ENCODE measurements around the gene PPP2R5C.

Gene PPP2R5C

DNA sequence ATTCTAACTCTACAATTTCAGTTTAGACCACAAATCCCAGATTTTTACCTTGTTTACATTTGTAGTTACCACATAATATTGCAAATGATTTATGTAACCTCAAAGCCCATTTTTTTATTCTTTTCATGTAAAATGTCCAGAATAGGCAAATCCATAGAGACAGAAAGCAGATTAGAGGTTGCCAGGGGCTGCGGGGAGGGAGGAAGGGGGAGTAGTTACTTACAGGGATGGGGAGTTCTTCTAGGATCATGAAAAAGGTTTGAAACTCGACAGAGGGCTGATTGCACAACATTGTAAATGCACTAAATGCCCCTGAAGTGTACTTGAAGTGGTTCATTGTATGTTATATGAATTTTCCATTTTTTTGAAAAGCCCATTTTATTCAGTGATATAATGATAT is 66.5 kb downstream of the PPP2R5C start:
- Histone ChIP-seq H3K4me3 (ENCODE audit: low read depth, low read length) (no peak overlapping the region), H3K9me3 (ENCODE audit: severe bottlenecking) (no peaks in the 10 kb centered on the region), H3K27ac (no peak overlapping the region), H3K27me3 (ENCODE audit: insufficient read depth, low read depth, severe bottlenecking) (no peaks in the 10 kb centered on the region), H3K36me3 (peaks cover 20% of the 10 kb centered on the region)
- TF ChIP-seq, protein P1, sequence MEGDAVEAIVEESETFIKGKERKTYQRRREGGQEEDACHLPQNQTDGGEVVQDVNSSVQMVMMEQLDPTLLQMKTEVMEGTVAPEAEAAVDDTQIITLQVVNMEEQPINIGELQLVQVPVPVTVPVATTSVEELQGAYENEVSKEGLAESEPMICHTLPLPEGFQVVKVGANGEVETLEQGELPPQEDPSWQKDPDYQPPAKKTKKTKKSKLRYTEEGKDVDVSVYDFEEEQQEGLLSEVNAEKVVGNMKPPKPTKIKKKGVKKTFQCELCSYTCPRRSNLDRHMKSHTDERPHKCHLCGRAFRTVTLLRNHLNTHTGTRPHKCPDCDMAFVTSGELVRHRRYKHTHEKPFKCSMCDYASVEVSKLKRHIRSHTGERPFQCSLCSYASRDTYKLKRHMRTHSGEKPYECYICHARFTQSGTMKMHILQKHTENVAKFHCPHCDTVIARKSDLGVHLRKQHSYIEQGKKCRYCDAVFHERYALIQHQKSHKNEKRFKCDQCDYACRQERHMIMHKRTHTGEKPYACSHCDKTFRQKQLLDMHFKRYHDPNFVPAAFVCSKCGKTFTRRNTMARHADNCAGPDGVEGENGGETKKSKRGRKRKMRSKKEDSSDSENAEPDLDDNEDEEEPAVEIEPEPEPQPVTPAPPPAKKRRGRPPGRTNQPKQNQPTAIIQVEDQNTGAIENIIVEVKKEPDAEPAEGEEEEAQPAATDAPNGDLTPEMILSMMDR (IDR thresholded peaks at IDR 0.05; ENCODE audit: low read depth, low read length): no peak
- DNase-seq: no peak

DNA sequence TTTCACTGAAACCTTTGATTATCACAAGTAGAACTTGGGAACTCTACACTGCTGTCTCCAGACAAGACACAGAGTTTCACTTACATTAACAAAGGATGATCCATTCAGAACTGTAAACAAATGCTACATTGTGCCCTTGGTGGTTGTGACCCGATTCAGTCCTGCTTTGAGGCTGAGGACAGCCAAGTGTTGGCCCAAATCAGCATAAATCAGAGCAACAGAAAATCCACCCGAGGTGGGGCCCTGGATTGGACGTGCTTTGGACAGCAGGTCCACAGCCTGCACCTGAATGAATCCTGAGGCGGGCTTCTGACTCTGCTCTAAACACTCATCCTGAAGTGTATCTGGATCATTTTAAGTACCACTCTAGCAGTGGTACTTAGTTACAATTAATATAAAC is 68.8 kb downstream of the PPP2R5C start:
- H3K27me3 ChIP-seq (ENCODE audit: insufficient read depth, low read depth, severe bottlenecking): no peaks in the 10 kb centered on the region
- TF ChIP-seq, protein P1 (IDR thresholded peaks at IDR 0.05; ENCODE audit: low read depth, low read length): no peak
- H3K4me3 ChIP-seq (ENCODE audit: low read depth, low read length): no peak overlapping the region
- peaks cover 5% of the 10 kb centered on the region for H3K36me3 ChIP-seq
- no peak for DNase-seq
- no peak overlapping the region for H3K27ac ChIP-seq
- no peaks in the 10 kb centered on the region for H3K9me3 ChIP-seq (ENCODE audit: severe bottlenecking)

DNA sequence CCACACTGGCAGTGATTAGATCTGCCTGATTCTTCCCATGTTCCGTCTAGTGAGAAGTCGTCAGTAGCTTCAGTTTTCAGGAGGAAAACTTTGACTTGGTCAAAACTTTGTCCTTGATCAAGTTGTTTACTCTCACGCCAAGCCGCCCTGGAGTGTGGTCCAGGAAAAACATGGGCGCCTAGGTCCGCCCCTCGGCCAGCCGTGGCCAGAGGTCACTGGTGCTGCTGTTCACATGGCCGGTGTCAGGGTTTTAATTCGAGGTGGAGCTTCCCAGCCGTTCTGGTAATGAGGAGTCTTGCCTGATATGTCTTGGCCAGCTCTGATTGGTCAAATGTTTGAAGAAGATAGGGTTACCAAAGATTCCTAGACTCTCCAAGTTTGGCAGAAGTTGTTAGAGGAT is 71.5 kb downstream of the PPP2R5C start:
- TF ChIP-seq, protein P1 (IDR thresholded peaks at IDR 0.05; ENCODE audit: low read depth, low read length): no peak
- DNase-seq: no peak
- no peaks in the 10 kb centered on the region for H3K27me3 ChIP-seq (ENCODE audit: insufficient read depth, low read depth, severe bottlenecking)
- no peak overlapping the region for H3K4me3 ChIP-seq (ENCODE audit: low read depth, low read length)
- peaks cover 3% of the 10 kb centered on the region for H3K36me3 ChIP-seq
- H3K27ac ChIP-seq: no peak overlapping the region
- H3K9me3 ChIP-seq (ENCODE audit: severe bottlenecking): no peaks in the 10 kb centered on the region

DNA sequence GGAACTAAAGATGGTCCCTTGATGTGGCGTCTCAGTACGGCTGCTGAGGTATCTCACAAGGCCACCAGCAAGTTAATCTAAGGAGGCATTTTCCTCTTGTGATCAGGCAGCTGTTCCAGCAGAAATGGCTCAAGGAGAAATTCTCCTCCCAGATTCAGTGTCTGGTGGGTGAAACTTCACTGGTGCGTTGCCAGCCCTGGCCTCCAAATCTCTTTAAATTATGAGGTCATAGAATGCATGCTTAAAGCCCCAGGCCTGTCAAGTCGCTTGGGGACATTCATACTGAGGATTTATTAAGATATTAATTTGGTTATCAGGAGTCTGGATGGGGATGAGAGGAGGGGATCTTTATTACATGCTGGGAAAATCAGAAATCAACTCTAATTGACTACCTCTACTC is 72.9 kb downstream of the PPP2R5C start:
- no peak for DNase-seq
- H3K4me3 ChIP-seq (ENCODE audit: low read depth, low read length): no peak overlapping the region
- no peaks in the 10 kb centered on the region for H3K27me3 ChIP-seq (ENCODE audit: insufficient read depth, low read depth, severe bottlenecking)
- H3K27ac ChIP-seq: no peak overlapping the region
- H3K9me3 ChIP-seq (ENCODE audit: severe bottlenecking): no peaks in the 10 kb centered on the region
- TF ChIP-seq, protein P1 (IDR thresholded peaks at IDR 0.05; ENCODE audit: low read depth, low read length): no peak
- H3K36me3 ChIP-seq: peaks cover 3% of the 10 kb centered on the region

DNA sequence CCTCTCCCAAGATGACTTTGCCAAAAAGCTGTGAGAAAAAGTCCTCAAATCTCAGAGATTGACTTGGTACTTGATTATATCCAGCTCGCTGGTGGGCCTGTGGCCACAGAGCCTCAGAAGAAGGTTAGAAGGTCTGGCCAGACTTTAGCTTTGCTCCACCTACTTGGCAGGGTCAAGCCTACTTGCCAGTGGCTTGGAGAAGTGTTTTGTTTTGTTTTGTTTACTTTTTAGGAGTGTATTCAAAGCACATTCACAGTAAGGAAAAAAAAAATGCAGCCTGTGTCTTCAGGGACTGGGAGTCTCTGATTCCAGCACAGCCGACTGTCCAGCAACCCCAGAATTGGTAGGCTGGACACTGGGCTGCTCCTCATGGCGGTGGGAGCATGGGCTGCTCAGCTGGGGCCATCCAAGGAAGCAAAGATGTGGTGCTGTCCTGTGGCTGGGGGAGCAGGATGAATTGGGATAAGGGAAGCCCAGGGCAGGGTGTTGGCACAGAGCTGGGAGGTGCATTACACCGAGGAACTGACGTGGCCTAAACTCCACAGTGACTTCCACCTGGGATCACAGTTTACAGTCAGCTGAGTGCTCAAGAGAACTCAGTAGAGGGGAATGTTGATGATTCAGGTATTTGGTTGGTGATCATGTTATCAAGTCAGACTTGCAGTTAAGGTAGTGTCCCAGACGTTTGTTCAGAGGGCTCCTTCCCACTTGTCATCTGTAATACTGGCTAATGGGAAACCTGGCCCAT is 73.5 kb downstream of the PPP2R5C start:
- Histone ChIP-seq H3K36me3 (peaks cover 3% of the 10 kb centered on the region; the same call in 1 of the 2 replicates), H3K4me3 (ENCODE audit: low read depth, low read length) (no peak overlapping the region), H3K27me3 (ENCODE audit: insufficient read depth, low read depth, severe bottlenecking) (no peaks in the 10 kb centered on the region), H3K9me3 (ENCODE audit: severe bottlenecking) (no peaks in the 10 kb centered on the region), H3K27ac (no peak overlapping the region)
- DNase-seq: no peak
- TF ChIP-seq, protein P1 (IDR thresholded peaks at IDR 0.05; ENCODE audit: low read depth, low read length): no peak

DNA sequence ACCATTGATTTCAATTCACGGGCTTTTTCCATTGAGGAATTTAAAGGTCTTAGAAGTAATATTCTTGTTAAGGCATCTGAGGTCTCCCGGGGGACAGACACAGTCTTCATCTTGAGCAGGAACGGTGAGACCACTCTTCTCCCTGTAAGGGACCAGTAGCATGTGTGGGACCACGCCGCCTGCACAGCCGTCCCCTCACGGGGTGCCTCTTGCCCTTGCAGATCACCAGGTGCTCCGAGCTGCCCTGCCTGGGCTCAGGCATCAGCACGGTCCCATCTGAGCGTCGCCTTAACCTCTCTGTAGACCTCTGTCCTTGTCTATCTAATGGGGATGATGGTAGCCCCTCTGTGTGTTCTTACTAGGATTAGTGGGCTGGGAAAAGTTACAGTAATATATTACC is 74.1 kb downstream of the PPP2R5C start:
- TF ChIP-seq, protein P1 (IDR thresholded peaks at IDR 0.05; ENCODE audit: low read depth, low read length): no peak
- no peak overlapping the region for H3K4me3 ChIP-seq (ENCODE audit: low read depth, low read length)
- H3K9me3 ChIP-seq (ENCODE audit: severe bottlenecking): no peaks in the 10 kb centered on the region
- H3K27ac ChIP-seq: no peak overlapping the region
- no peaks in the 10 kb centered on the region for H3K27me3 ChIP-seq (ENCODE audit: insufficient read depth, low read depth, severe bottlenecking)
- H3K36me3 ChIP-seq: 0 out of 2 replicates have a peak, but pooled peaks cover 3% of the 10 kb centered on the region
- no peak for DNase-seq
